Esophagus muscularis mucosa (tissue), 3 donors: Measurements from ENCODE around the gene KIAA0825.

ENCODE experiments used
- CTCF ChIP-seq, 3 experiments: fragments of 200-600 bp in 2 of 3; fragments of 450-650 bp in 1 of 3; sonication (generic) in 2 of 3; IDR thresholded peaks; one replicate each; pipeline ENCODE4 v1.5.1; 2017 to 2019; ENCODE audit warnings: antibody characterized with exemption in 3 of 3, mild to moderate bottlenecking in 2 of 3, moderate library complexity in 1 of 3
- POLR2A ChIP-seq: fragments of 450-650 bp; IDR thresholded peaks from one replicate; pipeline ENCODE4 v1.6.1; 2017; ENCODE audit warnings: antibody characterized with exemption, moderate library complexity, mild to moderate bottlenecking, low read depth
- POLR2AphosphoS5 ChIP-seq, 2 donors: sonication (generic); formaldehyde crosslinking; IDR thresholded peaks; one replicate each; pipeline ENCODE4 v1.6.1; 2017; ENCODE audit warnings: antibody characterized with exemption in 2 of 2

GRCh38 chr5:94661086-94661485 lies 42.7 kb upstream of the KIAA0825 start:
- TF ChIP-seq CTCF (IDR thresholded peaks at IDR 0.05) (no peak), POLR2A (no peak), POLR2AphosphoS5 (IDR thresholded peaks at IDR 0.05) (no peak)
